GM13976 (cell line): ENCODE results near the gene KLK5.

ENCODE experiments used
- DNase-seq: peaks from one replicate; pipeline ENCODE4 v3.0.0; 2012; ENCODE audit warnings: low spot score
- CTCF ChIP-seq: IDR thresholded peaks from 2 replicates; pipeline ENCODE4 v1.5.1; 2012; ENCODE audit warnings: borderline replicate concordance, mild to moderate bottlenecking; ENCODE audit not compliant: insufficient read depth; ENCODE audit errors: extremely low read depth, missing control alignments, control extremely low read depth
- in situ Hi-C: fragments of 300-500 bp; cut with MboI; formaldehyde crosslinking; loops from one replicate; pipeline ENCODE4 v1.12.0; 2022; ENCODE audit warnings: low sequenced_read_pairs, mixed read lengths, inconsistent platforms; ENCODE audit not compliant: unreplicated experiment

Gene KLK5

DNA sequence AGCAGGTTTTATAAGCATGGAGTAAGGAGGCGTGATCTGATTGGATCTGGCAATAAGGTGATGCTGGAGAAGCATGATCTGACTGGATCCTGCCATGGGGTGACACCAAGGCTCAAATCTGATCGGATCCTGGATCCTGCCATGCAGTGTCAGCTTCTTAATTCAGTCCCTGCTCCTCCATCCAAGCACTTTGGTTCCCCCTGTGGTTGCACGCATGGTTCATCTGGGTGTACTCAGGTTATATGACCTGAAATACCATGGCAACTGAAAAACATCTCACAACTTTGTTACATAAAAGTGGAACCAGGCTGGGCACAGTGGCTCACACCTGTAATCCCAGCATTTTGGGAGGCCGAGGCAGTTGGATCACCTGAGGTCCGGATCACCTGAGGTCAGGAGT, 24.0 kb downstream of the KLK5 start:
- in situ Hi-C loops = no loop called here
- no peak for TF ChIP-seq CTCF
- no peak for DNase-seq

- no peak for TF ChIP-seq CTCF
- in situ Hi-C loops = no loop called here
- no peak for DNase-seq
Measured at GRCh38 chr19:50926144-50926543, 26.7 kb downstream of the KLK5 start.

GRCh38 chr19:50925734-50926133, 27.1 kb downstream of the KLK5 start:
- in situ Hi-C loops = no loop called here
- no peak for DNase-seq
- no peak for TF ChIP-seq CTCF

DNA sequence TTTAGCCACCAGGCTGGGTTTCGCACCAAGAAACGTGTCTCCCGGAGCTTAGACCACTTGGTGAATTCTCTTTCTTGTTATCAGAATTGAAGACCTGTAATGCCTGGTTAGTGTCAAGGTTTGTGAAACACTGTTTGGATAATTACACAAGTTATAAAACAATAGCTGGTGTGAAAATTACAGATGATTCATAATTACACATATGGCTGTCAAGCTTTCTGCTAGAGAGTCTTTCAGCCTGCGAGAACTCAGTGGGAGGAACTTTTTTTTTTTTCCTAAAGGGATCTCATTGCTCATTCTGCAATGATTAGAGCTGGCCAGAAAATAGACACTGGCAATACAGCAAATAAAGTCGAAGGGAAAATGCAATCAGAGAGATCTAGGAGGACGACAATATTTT, 28.3 kb downstream of the KLK5 start:
- no peak for DNase-seq
- in situ Hi-C loops = no loop called here
- TF ChIP-seq CTCF = no peak

DNA sequence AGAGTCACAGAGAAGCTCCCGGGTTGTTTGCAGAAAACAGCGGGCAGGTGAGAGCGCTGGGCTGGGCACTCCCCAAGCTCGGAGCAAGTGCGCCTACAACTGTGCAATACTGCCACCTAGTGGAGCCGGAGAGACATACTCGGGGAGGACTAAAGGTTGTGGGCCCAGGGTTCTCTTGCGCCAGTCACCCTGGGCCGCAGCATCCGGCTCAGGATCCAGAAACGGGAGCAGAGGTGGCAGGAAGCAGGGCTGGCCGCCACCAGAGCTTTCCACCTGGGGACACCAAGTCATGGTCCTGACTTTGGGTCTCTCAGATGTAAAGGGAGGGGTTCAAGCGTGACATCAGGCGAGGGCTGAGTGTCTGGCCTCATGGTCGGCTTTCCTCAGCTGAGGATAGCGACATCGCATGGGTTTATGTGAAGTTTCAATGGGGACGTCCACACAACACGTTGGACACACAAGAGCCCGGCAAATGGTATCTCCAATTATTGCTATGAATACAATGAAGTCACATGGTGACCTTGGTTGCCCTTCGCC, 30.5 kb downstream of the KLK5 start:
- TF ChIP-seq CTCF = peak; percentile 92
- DNase-seq = peak; percentile 88
- in situ Hi-C loops = no loop called here

GRCh38 chr19:50921426-50922316, 31.2 kb downstream of the KLK5 start:
- in situ Hi-C loops = no loop called here
- no peak for TF ChIP-seq CTCF
- DNase-seq = no peak
